Osteocyte (in vitro differentiated cells): ENCODE measurements around the gene CACNA2D3. TPM values are rescaled to one million over a fixed set of nuclear protein-coding genes. Genes with fewer than 3 reads are reported as not detected.

ENCODE experiments used
- DNase-seq: peaks from one replicate; pipeline ENCODE4 v3.0.0; 2021; ENCODE audit warnings: mixed read lengths; ENCODE audit not compliant: unreplicated experiment; ENCODE audit errors: extremely low spot score
- H3K27ac Mint-ChIP-seq: one replicate; pipeline ENCODE4 v1.8.0; 2021; ENCODE audit warnings: mild to moderate bottlenecking, mixed read lengths; ENCODE audit not compliant: unreplicated experiment
- H3K27me3 Mint-ChIP-seq: one replicate; pipeline ENCODE4 v1.8.0; 2021; ENCODE audit warnings: mixed read lengths; ENCODE audit not compliant: unreplicated experiment
- H3K36me3 Mint-ChIP-seq: one replicate; pipeline ENCODE4 v1.8.0; 2021; ENCODE audit warnings: mixed read lengths; ENCODE audit not compliant: unreplicated experiment
- H3K4me1 Mint-ChIP-seq: one replicate; pipeline ENCODE4 v1.8.0; 2021; ENCODE audit warnings: mixed read lengths; ENCODE audit not compliant: unreplicated experiment
- H3K4me3 Mint-ChIP-seq: one replicate; pipeline ENCODE4 v1.8.0; 2021; ENCODE audit warnings: mild to moderate bottlenecking, moderate library complexity, mixed read lengths; ENCODE audit not compliant: unreplicated experiment
- H3K9me3 Mint-ChIP-seq: one replicate; pipeline ENCODE4 v1.8.0; 2021; ENCODE audit warnings: mixed read lengths; ENCODE audit not compliant: unreplicated experiment
- total RNA-seq: library from RNA; stranded (reverse); gene quantifications from 2 replicates; pipeline ENCODE4 v1.2.1, GENCODE V29; 2021
- TF ChIP-seq, protein P1 (sequence below): fragments of 200-600 bp; sonication (generic); IDR thresholded peaks from 2 replicates; pipeline ENCODE4 v1.5.0; 2021; ENCODE audit warnings: antibody characterized with exemption, mild to moderate bottlenecking, moderate library complexity

The CACNA2D3 gene
- total RNA-seq, 1 donor from 2014 or later: 0.46 TPM

DNA sequence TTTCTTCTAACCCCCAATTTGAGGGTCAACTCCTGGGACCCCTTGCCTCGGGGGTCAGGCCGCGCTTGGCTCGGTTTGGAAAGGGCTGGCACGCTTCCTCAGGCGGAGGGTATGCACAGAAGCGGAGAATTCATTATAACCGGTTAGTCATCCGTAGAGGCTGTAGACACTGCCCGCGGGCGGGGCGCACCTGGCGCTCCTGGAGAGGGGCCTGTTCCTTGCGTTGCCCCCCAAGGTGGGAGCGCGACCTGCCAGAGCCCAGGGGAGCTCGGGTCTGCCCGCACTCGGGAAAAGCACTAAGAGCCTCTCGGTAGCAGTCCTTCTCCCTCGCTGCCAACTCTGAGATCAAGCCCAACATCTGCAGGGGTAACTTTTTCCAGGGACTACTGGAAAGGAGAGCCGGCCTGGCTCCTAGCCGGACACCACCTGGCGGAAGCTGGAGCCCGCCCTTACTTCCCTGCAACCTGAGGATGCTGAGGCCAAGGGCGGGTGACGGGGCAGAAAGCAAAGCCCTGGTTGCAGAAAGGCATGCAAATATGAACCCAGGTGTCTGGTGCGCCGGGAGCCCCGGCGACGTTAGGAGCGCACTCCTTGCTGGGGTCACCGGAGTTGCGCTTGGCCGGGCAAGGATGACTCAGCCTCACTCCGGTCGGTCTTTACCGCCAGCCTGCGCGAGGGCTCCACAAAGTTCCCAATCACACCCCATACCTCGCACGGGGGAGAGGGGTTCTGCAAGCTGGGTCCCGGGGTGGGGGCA lies 1.5 kb upstream of the CACNA2D3 start:
- Mint-ChIP-seq H3K27ac (no peak overlapping the region), H3K27me3 (peaks cover 47% of the 10 kb centered on the region), H3K9me3 (peaks cover 7% of the 10 kb centered on the region), H3K4me1 (peaks cover 10% of the 10 kb centered on the region), H3K36me3 (no peaks in the 10 kb centered on the region), H3K4me3 (peak overlapping the region; percentile 54)
- TF ChIP-seq, protein P1, sequence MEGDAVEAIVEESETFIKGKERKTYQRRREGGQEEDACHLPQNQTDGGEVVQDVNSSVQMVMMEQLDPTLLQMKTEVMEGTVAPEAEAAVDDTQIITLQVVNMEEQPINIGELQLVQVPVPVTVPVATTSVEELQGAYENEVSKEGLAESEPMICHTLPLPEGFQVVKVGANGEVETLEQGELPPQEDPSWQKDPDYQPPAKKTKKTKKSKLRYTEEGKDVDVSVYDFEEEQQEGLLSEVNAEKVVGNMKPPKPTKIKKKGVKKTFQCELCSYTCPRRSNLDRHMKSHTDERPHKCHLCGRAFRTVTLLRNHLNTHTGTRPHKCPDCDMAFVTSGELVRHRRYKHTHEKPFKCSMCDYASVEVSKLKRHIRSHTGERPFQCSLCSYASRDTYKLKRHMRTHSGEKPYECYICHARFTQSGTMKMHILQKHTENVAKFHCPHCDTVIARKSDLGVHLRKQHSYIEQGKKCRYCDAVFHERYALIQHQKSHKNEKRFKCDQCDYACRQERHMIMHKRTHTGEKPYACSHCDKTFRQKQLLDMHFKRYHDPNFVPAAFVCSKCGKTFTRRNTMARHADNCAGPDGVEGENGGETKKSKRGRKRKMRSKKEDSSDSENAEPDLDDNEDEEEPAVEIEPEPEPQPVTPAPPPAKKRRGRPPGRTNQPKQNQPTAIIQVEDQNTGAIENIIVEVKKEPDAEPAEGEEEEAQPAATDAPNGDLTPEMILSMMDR: no peak
- DNase-seq: peak; percentile 83

DNA sequence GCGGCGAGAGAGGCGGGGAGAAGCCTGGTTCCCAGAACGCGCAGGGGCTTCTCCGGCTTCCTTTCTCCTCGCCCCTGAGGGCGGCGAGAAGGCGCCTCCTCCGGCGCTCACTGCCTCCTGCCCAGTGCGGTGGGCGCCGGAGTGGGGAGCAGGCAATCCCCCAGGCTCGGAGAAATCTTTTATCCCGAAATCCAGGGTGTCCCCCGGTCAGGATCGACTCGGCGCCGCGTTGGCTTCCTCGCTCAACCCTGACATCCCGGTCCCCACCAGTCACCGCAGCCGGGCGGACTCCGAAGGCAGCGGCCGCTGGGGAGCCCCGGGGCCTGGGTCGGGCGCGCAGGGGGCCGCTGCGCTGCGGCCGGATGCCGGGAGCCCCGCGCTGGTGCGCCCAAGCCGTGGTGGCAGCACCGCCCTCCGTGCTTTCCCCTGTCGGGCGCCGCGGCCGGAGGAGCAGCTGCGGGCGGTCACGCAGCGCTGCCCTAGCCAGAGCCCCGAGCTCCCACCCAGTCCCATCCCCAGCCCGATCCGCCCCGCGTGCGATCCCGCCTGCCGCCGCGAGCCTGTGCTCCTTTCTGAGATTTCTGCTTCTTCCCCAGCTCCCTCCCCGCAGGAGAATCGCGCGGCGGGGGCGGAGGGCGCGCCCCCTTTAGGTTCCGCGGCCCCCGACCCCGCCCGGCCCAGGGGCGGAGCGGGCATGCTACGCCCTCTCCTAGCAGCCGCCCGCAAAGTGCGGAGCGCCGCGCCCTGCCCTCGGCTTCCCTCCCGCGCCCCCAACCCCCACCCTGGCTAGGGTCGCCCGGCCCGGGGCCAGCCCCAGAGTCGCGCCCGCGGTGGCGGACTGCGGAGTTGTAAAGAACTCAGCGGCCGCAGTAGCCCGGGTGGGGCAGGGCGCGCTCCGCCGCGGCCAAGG lies 683 bp upstream of the CACNA2D3 start:
- H3K4me3 Mint-ChIP-seq: peak overlapping the region; percentile 54

DNA sequence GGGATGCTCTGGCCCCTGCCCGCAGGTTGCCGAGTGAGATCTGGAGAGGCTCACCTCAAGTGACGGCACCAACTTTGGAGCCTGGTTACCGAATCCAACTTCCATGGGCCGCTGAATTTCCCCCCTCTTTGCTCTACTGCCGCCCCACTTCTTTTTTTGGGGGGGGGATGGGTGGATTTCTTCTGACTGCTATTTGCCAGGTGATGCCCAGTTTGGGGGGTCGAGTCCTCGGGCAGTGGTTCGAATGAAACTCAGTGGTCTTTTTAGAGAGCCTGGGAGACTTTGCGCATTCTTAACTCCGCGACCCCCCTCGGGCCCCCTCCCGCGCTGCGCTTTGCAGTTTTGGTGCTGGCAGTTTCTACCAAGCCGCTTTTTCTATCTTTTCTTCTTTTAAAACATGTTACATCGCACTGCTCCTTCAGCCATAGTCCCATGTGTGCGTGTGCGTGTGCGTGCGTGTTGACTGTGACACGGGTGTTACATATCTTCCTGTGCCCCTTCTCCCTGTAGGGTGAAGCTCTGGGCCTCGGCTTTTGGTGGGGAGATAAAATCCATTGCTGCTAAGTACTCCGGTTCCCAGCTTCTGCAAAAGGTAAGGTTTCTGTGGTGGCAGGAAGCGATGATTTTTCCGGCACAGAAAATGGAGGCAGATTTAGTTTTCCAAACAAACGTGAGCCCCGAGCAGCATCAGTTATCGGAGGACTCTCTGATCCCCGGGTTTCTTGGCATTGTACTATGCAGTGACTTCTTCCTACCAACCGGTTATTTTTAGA lies 837 bp downstream of the CACNA2D3 start:
- TF ChIP-seq, protein P1: no peak
- Mint-ChIP-seq H3K4me3 (peak overlapping the region; percentile 71), H3K36me3 (no peaks in the 10 kb centered on the region), H3K4me1 (peaks cover 10% of the 10 kb centered on the region), H3K9me3 (no peaks in the 10 kb centered on the region), H3K27me3 (peaks cover 55% of the 10 kb centered on the region), H3K27ac (no peak overlapping the region)
- DNase-seq: peak; percentile 57

More for the DNA sequence above, 683 bp upstream of the CACNA2D3 start:
- Mint-ChIP-seq H3K4me1 (peaks cover 10% of the 10 kb centered on the region), H3K27ac (no peak overlapping the region), H3K27me3 (peaks cover 47% of the 10 kb centered on the region), H3K36me3 (no peaks in the 10 kb centered on the region), H3K9me3 (no peaks in the 10 kb centered on the region)
- TF ChIP-seq, protein P1: no peak
- DNase-seq: no peak

DNA sequence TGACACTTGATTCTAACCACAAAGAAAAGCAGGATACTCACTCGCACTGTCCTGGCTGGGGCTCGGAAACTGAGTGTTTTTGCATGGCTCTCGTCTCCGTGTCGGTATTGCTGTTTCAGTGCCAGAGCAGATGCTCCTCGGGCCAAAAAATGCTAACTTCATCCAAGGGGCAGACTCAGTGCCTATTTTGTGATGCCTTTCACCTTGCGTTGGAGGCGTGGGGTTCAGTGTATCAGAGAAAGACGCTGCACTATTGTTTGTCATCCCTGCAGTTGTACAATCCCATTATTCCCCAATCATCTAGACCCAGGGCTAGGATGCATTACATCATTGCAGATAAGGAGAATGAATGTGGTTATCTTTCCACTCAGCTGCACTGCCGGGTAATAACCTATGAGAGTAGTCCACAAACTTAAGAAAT lies 1.4 kb downstream of the CACNA2D3 start:
- TF ChIP-seq, protein P1: no peak
- DNase-seq: peak; percentile 42
- H3K27ac Mint-ChIP-seq: no peak overlapping the region
- H3K27me3 Mint-ChIP-seq: peaks cover 55% of the 10 kb centered on the region
- peak overlapping the region; percentile 71 for H3K4me3 Mint-ChIP-seq
- H3K4me1 Mint-ChIP-seq: peaks cover 10% of the 10 kb centered on the region
- no peaks in the 10 kb centered on the region for H3K9me3 Mint-ChIP-seq
- H3K36me3 Mint-ChIP-seq: no peaks in the 10 kb centered on the region
